HG03097 (cell line): ENCODE results near the gene LYSMD4.

ENCODE experiments used
- ATAC-seq: cut with Tn5 transposase; IDR thresholded peaks from one replicate; pipeline ENCODE4 v1.9.1; 2021; ENCODE audit not compliant: unreplicated experiment, low FRiP score

The LYSMD4 gene

DNA sequence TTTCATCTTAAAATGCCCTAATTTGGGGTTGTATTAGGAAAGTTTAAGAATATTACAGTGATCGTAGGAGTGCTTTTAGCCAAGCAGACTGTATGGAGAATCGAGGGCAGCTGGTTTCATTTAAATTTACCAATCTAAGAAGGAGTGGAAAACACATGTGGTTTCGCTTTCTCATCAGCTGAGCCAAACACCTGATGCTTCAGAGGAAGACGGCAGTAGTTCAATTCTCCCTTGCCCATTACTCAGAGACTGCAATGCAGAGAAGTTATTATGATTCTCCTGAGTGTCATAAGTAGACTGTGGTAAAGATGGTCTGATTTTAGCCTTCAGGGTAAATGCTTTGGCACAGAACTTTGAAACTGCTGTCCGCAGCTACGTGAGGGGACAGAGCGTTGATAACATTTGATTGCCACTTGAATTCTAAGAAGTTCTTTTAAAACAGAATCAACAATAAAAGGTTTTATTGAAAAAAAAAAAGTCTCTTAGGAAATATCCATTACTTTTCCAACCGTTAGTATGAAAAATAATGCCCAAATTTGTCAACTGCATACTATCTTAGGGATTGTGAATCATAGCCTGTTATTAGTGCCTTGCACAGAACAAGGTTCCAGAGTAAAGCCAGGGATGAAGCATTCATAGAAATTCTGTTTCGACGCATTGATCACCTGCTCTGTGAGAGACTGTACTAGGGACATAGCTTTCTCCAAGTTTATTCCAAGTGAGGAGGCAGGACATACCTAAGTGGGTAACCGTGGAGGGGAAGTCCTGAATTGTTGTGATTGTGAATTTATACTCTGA lies 25.6 kb downstream of the LYSMD4 start:
- ATAC-seq, result no peak

DNA sequence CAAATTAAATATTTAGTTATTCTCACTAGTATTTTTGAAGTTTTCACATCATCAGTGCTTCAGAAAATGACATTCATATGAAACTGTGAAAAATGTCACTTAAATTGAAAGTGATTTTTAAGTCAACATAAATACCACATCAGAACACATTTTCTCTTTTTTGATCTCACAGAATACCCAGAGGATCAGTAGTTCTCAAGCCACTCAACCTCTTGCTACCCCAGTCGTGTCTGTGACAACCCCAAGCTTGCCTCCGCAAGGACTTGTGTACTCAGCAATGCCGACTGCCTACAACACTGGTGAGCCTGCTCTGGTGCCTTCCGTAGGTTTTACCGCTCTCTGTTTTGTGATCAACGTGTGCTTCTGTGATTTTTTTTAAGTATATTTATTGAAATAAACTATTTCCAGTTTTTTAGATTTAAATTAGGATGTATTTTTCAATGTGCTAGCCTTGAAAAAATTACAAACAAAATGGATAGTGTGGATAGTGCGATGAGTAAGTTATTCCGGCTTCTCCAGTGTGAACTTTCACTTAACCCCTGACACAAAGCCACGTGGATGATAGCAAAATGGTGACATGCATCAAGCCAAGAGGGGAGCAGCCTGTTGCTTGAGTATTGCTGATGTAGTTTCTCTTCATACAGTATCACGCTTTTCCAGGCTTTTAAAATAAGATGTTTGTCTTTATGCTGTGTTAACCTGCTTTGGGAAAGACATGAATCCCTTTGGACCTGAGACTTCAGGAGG lies 26.5 kb downstream of the LYSMD4 start:
- ATAC-seq, result no peak

- ATAC-seq, result peak; percentile 54
Observed at GRCh38 chr15:99704444-99704838, 28.8 kb downstream of the LYSMD4 start.

- peak; percentile 4 for ATAC-seq
Observed at GRCh38 chr15:99703603-99704443, 29.4 kb downstream of the LYSMD4 start.

DNA sequence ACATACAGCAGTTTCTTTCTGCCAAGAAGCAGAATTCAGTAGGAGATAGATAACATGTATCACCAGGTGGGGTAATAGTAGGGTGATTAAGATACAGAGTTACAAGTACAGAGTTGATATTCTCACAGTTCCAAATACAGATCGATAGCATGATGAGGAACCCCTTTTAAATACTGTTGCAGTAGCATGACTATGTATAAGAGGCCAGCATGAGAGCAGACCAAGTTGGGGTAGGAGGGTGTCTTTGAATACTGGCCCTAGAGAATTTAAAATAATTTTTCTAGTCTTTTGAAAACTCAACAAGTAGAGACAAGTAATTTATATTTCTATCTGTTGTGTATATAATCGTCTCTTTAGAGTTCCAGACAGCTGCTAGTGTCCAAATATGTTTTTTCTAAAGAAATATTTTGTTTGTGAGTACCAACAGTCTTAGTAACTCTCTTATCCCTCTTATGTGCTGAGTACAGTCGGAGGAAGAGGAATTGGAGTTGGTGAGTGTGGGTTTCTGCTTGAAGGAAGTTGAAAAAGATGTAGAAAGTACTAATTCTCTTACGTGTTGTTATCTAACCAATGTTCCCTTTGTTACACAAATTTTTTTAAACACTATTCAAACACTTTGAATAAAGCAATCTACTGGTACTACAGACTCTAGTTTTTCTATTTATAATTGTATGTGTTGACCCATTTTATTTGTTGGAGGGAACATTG lies 30.2 kb downstream of the LYSMD4 start:
- ATAC-seq, result no peak

GRCh38 chr15:99696096-99696495 lies 37.1 kb downstream of the LYSMD4 start:
- ATAC-seq, result no peak

GRCh38 chr15:99692825-99693224 lies 40.4 kb downstream of the LYSMD4 start:
- ATAC-seq, result no peak

- no peak for ATAC-seq
Observed at GRCh38 chr15:99686290-99686689, 46.9 kb downstream of the LYSMD4 start.

- peak; percentile 54 for ATAC-seq
Observed at GRCh38 chr15:99683000-99683670, 50.1 kb downstream of the LYSMD4 start.

DNA sequence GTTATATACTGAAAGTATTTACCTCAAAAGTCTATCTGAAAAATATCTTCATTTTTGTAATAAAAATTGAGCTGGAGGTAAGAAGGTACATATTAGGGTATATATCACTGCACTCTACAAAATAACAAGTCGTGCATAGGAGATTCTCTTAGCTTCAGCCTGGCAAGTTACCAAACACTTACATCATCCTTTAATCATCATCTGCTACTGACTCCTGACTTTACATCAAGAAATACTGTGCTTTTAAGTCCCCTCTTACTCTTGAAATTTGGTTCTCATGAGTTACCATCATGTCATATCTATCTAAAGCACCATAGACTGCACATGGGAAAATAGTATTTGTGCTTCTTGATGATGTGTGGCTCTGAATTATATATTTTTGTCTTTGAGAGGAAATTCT lies 50.8 kb downstream of the LYSMD4 start:
- no peak for ATAC-seq

DNA sequence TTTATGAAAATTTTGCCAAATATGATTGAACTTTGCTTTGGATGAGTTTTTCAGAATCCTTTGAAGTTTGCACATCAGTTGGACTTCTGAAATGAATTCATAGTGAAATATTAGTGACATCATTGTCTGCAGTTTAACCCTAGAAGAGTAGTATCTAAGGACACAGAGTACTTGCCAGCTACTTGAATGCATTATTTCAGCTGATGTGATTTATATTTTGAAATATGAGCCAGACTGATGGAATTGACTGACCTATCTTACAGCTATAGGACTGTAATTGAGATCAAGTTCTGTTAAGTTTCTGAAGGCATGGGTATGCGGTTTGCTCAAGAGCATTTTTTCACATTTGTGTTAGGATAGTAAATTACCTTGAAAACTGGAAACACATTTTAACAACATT lies 51.2 kb downstream of the LYSMD4 start:
- no peak for ATAC-seq

DNA sequence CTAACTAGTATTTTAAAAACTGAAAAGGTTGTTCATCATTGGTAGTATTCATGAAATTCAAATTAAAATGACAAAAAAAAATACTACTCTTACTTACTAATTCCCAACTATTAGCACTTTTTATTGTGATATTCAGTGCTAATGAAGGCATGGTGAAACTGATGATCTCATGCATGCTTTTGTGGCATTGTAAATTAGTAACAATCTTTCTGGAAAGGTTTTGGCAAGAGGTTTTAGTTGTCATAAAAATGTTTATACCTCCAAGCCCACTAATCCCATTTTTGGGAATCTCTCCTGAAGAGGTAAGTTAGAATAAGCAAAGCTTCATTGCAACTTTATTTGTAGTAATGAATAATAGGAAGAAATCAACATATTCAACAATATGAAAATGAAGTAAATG lies 53.0 kb downstream of the LYSMD4 start:
- no peak for ATAC-seq

DNA sequence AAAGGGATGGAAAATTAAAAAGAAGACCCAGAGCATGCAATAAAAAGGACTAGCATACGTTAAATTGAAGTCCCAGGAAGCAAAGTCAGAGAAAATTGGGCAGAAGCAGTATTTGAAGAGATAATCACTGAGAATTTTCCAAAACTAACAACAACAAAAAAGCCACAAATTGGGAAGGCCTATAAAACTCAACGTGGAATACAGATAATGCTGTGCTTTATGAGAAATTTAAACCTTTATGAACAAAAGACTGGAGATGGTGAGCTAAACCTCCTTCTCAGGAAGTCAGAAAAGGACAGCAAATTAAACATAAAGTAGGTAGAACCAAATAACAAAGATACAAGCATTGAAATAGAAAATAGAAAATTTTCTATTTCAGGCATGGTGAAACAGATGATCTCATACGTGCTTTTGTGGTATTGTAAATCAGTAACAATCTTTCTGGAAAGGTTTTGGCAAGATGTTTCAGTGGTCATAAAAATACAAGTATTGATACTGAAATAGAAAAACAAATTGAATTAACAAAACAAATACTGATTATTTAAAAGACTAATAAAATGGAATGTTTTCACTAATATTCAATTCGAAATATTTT lies 55.6 kb downstream of the LYSMD4 start:
- ATAC-seq, result peak; percentile 45
